HT1080 (cell line): ENCODE results near the gene DCBLD1. TPM values are rescaled to one million over a fixed set of nuclear protein-coding genes. Genes with fewer than 3 reads are reported as not detected.

ENCODE experiments used
- DNase-seq: peaks from one replicate; pipeline ENCODE4 v3.0.0-alpha.2; 2015; ENCODE audit warnings: low read depth
- total RNA-seq: library from RNA; depleted of rRNA; stranded (reverse); fragments of >200 nt; shearing (Covaris generic); gene quantifications from 2 replicates; pipeline ENCODE4 v1.2.3, GENCODE V29; 2014

Gene DCBLD1
- total RNA-seq, 1 experiment from 2014 or later: 30.7 TPM

DNA sequence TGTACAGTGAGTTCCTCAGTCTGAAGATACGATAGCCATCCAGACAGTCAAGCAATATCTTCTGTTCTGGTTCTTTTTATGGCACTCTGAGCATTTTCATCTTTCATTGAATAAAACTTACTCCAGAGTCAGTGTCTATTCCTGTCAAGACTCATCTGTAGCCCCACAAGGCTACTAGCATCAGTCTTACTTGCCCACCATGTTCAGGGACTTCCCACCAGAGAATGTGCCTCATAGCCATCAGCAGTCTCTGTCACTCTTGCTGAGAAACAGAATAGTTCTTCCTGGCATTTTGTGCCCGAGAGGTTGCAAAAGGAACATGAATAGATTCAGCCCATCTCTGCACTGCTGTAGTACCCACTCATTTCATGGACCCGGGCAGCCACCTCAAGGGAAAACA is 12.7 kb upstream of the DCBLD1 start:
- no peak for DNase-seq

DNA sequence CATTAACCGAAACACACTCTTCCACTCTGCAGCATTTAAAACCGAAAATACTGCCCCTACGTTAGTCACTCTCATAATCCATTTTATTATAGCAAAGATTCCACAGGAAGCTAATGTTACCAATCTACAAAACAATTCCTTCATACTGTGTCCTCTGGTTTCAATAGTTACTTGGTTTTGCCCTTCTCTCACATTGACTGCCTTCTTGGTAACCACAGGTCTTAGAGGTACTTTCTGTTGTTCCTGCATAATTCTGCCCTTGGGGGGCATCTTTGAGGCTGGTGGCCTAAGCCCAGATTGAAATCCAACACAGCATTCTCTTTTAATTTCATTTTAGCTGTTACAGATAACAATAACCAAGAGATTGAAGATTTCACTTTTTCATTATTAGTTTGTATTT is 9.8 kb upstream of the DCBLD1 start:
- no peak for DNase-seq

DNA sequence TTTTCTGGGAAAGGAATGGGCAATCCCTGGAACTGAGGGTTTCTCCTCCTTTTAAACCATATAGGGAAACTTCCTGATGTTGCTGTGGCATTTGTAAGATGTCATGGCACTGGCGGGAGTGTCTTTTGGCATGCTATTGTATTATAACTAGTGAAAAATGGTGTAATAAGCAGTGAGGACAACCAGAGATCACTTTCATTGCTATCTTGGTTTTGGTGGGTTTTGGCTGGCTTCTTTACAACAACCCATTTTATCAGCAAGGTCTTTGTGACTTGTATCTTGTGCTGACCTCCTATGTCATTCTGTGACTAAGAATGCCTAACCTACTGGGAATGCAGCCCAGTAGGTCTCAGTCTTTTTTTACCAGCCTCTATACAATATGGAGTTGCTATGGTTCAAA is 9.1 kb upstream of the DCBLD1 start:
- DNase-seq: no peak

DNA sequence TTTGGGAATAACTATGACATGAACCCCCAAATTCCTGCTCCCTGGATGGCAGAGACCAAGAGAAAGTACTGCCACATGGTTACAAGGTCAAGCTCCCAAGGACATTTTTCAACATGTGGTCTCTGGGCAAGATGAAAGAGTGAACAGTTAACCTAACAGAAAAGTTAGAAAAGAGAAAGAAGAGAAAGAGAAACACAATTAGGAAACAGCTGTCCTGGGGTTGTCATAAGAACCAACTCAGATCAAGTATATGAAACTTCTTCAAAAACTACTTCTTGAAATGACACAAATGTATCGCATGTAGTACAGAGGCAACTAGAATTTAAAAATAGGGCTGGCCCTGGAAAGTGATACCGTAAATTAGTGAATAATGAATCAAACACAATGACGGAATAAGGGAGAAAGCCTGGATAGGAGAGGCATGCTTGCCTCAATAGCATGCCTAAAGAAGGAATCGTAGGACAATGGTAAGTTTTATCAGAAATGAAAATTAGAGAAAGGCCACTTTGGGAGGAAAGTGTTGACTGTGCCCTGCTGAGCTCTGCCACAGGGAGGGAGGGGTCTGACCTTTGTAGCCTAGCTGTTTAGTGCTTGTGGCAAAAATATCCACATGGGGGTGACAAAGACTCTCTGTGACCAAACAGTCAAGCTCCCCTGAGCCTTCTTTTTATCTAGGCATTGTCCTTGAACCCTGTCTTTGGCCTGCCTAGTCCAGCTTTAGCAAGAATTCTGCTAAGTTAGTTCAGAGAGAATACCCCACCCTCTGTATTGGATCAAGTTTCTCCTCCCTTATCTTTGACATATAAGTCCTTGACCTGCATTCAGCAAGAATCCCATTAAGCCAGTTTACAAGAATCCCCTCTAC is 4.3 kb upstream of the DCBLD1 start:
- DNase-seq: peak; percentile 30

DNA sequence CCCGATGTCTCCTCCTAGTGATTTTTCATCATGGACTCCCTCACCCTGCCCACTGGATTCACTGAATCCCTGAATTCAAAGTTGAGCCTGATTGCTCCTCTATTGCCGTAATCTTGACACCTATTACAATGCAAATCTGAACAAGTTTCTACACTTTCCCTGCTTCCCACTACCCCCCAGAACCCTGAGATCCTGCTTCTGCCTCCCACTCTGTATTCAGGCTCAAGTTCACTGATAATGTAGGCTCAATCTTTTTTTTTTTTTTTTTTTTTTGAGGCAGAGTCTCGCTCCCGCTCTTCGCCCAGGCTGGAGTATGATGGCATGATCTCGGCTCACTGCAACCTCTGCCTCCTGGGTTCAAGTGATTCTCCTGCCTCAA is 3.6 kb upstream of the DCBLD1 start:
- no peak for DNase-seq

DNA sequence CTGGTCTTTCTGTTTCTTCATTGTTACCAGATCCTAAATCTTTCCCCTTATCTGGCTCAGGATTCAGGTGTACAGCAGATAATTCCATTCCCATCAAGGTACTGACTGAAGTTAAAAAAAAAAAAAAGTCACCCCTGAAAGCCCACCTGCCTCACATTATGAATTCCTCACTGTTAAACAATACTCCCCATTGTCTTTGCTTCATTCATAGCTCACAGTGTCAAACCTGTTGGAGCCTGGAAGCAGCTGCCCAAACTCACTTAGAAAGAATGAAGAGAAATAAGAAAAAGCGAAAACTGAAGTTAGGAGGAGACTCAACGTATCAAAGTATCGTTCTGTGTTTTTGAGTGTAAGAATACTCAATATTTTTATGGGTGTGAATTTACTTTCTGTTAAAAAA is 1.8 kb upstream of the DCBLD1 start:
- no peak for DNase-seq

DNA sequence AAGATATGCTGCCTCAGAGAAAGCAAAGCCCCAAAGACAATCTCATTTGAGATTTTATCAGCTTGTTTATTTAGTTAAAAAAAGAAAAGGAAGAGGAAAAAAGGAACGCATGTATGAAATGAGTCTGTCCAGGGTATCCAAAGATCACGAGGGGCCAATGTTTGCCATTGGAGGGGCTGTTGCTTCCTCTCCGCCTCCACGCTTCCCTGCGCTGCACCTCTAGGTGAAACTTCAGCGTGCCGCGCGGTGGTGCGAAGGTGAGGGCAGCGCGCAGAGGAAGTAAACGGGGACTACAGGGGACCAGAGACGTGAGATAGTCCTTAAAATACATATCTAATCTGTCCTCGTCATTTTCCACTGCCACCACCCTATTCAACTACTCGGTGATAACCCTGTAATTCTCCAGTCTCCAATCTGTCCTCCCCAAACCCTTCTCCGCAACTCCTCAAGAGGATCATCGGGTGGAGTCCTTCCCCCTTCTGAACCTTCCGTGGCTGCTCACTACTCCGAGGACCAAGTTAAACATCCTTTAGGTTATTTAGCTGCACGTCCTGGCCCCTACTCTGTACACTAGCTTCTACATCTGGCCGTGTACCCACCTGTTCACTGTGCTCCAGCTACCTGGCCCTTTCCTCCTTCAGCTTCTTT is 1.1 kb upstream of the DCBLD1 start:
- no peak for DNase-seq

DNA sequence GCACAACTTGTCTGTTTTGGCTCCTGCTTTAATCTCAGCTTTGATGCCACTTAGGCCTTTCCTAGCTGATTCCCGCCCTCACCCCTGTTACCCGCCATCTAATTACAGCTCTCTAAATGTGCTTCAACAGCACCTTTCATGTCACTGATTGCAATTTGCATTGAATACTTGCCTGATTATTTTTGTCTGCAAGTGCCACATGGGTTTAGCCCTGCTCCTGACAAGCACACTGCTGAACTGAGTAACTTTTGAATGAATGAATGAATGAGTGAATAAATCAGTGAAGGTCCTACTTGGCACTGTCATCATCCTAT is 591 bp upstream of the DCBLD1 start:
- no peak for DNase-seq

DNA sequence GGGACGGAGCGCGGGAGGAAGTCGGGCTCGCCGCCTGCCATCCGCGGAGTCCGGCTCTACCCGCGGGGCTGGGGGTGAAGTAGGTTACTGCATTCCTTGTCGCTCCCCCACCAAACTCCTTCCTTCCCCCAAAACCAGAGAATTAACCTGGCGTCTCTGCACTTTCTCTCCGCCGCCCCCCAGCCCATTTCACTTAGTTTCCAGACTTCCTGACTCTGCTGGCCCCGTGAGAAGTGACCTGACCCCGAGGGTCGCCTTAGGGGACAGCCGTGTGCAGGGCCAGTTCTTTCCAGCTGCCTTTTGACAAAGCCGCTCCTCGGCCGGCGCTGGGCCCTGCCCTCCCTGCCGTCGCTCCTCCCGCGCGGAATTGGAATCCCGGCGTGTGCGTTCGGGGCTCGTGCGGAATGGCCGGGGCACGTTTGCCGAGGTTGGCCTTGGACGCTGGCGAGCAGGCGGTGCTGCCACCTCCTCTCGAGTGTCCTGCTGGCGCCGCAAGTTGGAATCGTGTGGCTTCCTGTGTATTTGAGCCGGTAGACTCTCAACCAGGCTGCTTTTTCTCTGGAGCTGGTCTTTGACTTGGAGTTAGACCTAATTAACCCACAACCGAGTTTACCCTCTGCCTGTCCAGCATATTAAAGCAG is 650 bp downstream of the DCBLD1 start:
- DNase-seq: peak; percentile 54

DNA sequence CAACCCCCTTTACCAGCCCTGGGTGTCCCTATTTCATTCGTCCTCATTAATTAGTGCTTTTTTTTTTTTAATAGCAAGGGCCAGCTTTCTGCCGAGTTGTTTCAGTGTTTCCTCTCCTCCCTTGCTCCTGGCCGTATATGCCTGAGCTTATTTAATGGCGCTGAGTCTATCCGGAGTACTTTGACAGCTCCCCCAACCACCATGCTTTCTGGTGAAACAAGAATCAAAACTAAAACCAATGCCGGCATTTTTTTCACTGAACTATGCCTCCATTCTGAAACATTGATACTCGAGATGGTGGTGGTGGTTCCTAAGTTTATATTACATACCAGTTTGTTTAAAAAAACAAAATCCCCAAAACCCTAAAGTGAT is 1.2 kb downstream of the DCBLD1 start:
- no peak for DNase-seq

DNA sequence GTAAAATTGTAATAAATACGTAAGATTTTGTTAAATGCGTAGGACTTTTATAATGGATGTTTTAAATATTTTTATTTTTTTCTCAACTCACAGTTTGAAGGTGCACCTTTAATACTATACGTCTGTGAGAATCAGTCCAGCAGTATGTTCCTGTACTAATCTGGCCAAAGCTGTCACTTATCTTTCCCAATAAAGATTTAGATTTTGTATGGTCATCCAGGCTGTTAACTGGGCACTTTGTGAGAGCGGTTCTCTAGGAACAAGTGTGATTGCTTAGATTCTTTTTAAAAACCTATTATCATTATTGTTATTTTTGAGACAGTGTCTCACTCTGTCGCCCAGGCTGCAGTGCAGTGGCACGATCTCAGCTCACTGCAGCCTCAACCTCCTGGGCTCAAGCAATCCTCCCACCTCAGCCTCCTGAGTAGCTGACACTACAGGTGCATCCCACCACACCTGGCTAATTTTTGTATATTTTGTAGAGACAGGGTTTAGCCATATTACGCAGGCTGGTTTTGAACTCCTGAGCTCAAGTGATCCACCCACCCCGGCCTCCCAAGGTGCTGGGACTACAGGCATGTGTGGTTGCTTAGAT is 1.7 kb downstream of the DCBLD1 start:
- no peak for DNase-seq

DNA sequence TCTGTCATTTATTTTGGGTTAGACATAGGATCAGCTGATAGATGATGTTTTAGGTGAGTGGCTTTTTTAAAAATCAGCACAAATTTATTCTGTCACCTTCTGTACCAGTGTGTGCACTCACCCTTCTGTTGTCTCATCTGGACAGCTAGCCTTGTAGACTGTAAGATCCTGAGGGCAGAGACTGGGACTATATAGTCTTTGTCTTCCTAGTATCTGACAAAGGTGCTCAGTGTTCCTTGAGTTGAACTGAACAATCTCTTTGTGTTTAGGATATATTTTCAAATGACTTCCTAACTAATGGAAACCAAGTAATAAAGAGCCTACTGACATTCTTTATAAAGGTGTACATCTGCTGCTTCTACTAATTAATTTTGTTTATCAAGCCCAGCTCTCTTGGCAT is 3.0 kb downstream of the DCBLD1 start:
- DNase-seq: no peak

DNA sequence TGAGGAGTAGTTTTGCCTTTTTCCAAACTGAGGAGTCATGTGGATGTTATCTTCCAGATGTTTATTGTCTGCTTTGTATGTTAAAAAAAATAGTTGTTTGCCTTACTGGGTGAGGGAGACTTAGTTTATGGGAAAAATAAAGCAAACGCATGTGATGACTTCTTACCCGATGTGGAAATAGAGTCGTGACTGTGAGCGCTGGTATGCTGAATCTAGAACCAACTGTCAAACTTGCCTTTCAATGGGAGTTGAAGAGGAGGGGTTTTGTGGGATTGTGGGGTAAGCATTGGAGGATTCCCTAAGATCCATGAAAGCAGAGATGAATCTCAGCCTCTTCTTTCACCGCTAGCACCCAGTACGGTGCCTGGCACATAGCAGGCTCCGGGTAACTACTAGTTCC is 5.3 kb downstream of the DCBLD1 start:
- DNase-seq: no peak

DNA sequence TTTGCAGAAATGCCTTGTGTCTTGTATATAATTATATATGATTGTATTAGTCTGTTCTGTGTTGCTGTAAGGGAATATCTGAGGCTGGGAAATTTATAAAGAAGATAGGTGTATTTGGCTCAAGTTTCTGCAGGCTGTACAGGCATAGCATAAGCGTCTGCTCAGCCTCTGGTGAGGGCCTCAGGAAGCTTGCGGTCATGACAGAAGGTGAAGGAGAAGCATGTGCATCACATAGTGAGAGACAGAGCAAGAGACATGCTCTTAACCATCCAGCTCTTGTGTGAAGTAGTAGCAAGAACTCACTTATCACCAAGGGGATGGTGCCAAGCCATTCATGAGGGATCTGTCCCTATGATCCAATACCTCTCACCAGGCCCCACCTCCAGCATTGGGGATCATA is 6.5 kb downstream of the DCBLD1 start:
- no peak for DNase-seq

DNA sequence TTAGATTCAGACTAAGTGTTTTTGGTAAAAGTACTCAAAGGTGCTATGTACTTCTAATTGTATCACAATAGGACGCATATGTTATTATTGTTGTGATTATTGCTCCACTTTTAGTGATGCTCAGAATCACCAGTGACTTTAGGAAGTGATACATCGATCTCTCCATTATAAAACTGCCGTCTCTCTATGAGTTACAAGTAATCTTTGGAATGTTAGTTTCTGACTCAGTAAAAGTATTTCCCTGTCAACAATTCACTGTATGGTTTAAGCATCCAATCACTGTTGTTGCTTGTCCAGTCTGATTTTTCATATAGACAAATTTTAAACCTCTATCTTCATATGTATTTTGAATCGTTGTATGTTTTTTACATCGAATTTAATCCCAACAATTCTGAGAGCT is 9.4 kb downstream of the DCBLD1 start:
- no peak for DNase-seq

DNA sequence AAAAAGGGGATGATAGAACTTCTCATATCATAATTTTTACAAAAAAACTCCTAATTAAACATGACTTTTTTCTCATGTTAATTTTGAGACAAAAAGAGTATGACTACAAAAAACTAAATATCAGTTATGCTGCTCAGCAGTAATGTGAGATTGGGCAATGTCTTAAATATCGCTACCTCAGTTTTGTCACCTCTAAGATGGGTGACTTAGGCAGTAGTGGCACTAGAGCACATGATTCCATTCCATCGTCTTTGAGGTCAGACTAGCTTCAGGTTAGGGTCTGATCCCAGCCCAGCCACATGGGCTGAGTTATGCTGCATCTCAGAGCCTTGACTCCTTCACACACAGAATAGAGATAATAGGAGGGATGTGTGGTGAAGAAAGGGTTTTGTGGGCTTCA is 11.0 kb downstream of the DCBLD1 start:
- no peak for DNase-seq

DNA sequence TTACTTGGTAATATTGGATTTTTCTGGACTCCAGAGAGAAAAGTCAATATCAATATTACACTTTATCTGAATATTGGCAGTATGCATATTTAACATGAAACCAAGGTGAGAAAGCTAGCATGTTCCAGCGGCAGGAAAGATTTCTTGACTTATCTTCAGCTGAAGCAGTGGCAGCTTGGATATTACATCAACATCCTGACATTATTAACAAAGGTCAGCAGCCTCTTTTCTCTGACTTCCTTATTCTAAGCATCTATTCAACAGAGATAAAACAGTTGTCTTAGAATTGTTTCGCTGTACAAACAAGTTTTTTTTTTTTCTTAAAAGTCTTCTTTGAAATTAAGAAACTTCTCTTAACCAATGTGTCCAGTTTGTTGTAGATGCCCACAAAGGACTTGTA is 11.8 kb downstream of the DCBLD1 start:
- no peak for DNase-seq

DNA sequence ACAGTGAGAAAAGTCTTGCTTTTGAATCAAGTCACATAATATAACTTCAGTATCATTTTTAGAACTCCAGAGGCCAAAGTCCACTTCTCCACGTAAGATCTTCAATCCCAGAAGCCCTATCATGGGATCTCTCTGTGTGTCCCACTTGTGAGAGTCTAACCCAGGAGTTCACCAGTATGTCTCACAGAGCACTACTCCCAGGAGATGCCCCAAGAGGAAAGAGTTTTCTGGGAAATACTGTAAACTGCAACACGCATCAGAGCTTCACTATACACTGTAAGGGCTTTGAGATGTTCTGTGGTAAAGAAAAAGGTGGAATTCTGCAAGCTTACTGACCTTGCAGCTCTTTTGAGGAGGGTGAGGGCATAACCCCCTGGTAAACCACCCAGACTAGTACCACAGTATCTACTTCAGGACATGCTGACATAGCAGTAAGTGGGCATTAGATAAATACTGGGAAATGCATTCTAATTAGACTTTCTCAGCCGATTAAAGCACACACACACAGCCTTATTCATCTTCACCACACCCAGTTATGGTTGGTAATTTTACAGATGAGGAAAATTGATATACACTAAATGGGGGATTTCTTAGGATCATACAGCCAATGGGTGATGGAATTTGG is 12.3 kb downstream of the DCBLD1 start:
- no peak for DNase-seq

DNA sequence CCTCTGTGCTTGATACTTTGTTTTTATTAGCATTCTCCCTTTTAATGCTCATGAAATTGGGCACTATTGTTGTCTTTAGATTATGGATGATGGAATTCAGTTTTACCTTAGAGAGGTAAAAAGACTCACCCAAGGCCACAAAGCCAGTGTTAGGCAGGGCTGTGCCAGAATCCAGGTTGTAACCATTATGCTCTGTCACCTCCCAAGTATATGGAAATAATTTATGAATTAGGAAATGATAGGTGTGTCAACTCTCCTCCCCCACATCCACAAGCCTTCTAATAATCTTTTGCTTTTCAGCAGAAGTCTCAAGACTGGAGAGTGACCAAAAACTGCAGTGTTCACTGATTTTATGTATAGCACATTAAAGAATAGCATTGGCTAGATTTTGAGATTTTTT is 13.0 kb downstream of the DCBLD1 start:
- no peak for DNase-seq

DNA sequence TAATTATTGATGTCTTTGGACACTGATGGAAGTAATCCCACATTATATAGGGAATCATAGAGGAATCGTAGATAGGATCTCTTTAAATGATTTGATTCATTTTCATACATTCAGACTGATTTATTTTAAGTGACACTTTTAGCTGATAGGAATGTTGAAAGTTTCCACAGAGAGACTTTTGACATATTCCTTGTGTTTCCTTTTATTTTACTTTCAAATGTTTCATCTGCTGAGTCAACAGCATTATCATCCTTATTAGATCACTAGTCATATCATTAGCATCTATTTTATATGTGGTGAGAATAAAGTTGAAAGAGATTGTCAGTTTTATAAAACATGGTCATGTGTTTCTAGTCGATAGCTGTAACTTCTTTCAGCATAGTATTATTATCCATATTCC is 13.4 kb downstream of the DCBLD1 start:
- DNase-seq: no peak

DNA sequence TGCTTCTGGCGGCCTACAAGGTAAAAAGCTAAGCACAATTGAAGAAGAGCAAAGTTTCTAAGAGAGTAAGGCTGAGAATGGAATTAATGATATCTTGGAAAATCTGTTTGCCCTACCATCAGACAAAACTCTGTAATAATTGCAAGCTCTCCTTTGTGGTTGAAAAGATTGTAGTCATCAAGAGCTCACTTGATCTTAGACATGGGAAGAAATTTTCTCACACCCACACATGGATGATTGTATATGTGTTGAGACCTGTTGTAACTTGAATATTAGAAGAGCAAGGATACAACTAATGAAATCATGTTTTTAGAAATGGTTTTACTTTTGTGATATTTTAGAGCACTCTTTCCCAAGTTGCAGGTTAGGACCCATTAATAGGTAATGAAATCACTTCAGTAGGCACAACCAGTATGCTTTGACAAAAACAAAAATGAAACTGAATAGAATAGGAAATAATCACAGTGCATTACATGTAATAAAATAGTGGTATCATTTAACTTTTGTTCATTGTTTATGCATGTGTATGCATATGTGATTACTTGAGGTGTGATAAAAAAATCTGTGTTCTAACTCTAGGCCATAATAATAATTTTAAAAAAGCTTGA is 14.0 kb downstream of the DCBLD1 start:
- DNase-seq: peak; percentile 46

DNA sequence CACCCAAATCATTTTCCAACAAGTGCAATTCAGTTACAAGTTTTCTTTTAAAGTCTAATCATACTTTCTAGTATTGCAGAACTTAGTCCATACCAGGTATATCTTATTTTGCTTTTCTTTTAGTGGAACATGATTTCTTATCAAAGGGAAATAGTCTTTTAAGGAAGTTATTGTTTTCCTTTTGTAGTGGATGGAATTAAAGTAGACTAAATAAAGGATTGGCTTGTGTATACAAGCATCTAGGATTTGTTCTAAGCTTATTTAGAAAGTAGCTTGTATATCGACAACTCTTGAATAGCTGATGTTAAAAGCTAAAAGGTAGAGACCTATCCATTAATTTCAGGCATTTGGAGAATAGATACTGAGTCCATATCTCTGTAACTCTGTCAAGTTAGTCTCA is 14.8 kb downstream of the DCBLD1 start:
- no peak for DNase-seq
